HuH-7.5 (cell line): Measurements from ENCODE around the gene UGT1A6.
"Not testable (repeated sequence)": the region's sequence is repeated elsewhere in the genome, so short reads cannot be mapped to it uniquely, and the experiment has no call there.

Experiments used
- DNase-seq: peaks from one replicate; pipeline ENCODE4 v3.0.0; 2011; ENCODE audit warnings: low spot score

Gene UGT1A6

GRCh38 chr2:233692648-233693047, at the start of gene UGT1A6:
UGT1A6 (plus strand) TSS chr2:233692890; CDS start chr2:233693005, 115 bp downstream.
- no peak for DNase-seq

- DNase-seq = no peak
Measured at GRCh38 chr2:233643128-233643527, 49.6 kb upstream of the UGT1A6 start.

GRCh38 chr2:233646033-233646432, 46.7 kb upstream of the UGT1A6 start:
- not testable (repeated sequence) for DNase-seq

- DNase-seq = no peak
Measured at GRCh38 chr2:233650981-233651380, 41.7 kb upstream of the UGT1A6 start.

- DNase-seq = no peak
Measured at GRCh38 chr2:233651430-233651829, 41.3 kb upstream of the UGT1A6 start.

- no peak for DNase-seq
Measured at GRCh38 chr2:233654501-233654900, 38.2 kb upstream of the UGT1A6 start.

- DNase-seq = no peak
Measured at GRCh38 chr2:233655043-233655442, 37.6 kb upstream of the UGT1A6 start.

- DNase-seq = not testable (repeated sequence)
Measured at GRCh38 chr2:233655943-233656342, 36.7 kb upstream of the UGT1A6 start.

- no peak for DNase-seq
Measured at GRCh38 chr2:233656443-233656842, 36.2 kb upstream of the UGT1A6 start.

- no peak for DNase-seq
Measured at GRCh38 chr2:233658610-233659009, 34.1 kb upstream of the UGT1A6 start.

GRCh38 chr2:233663911-233664310, 28.8 kb upstream of the UGT1A6 start:
- DNase-seq = no peak

GRCh38 chr2:233668605-233669260, 24.0 kb upstream of the UGT1A6 start:
- no peak for DNase-seq

- no peak for DNase-seq
Measured at GRCh38 chr2:233671290-233672161, 21.2 kb upstream of the UGT1A6 start, which contains the start of gene UGT1A9. UGT1A9 (plus strand) TSS chr2:233671898; CDS start chr2:233671935, 37 bp downstream.

- no peak for DNase-seq
Measured at GRCh38 chr2:233672886-233673285, 19.8 kb upstream of the UGT1A6 start.

GRCh38 chr2:233673896-233674295, 18.8 kb upstream of the UGT1A6 start:
- no peak for DNase-seq

GRCh38 chr2:233674314-233674713, 18.4 kb upstream of the UGT1A6 start:
- no peak for DNase-seq

GRCh38 chr2:233674995-233675394, 17.7 kb upstream of the UGT1A6 start:
- DNase-seq = no peak

- DNase-seq = no peak
Measured at GRCh38 chr2:233676046-233676445, 16.6 kb upstream of the UGT1A6 start.

GRCh38 chr2:233679196-233679595, 13.5 kb upstream of the UGT1A6 start:
- no peak for DNase-seq

GRCh38 chr2:233680361-233681045, 12.2 kb upstream of the UGT1A6 start:
- DNase-seq = no peak

- DNase-seq = no peak
Measured at GRCh38 chr2:233681521-233682099, 11.1 kb upstream of the UGT1A6 start, which contains the start of gene UGT1A7. UGT1A7 (plus strand) TSS chr2:233681901; CDS start chr2:233681938, 37 bp downstream.

- no peak for DNase-seq
Measured at GRCh38 chr2:233684640-233685039, 8.1 kb upstream of the UGT1A6 start.
